ENCODE results near the gene VSTM2L.

The VSTM2L gene

DNA sequence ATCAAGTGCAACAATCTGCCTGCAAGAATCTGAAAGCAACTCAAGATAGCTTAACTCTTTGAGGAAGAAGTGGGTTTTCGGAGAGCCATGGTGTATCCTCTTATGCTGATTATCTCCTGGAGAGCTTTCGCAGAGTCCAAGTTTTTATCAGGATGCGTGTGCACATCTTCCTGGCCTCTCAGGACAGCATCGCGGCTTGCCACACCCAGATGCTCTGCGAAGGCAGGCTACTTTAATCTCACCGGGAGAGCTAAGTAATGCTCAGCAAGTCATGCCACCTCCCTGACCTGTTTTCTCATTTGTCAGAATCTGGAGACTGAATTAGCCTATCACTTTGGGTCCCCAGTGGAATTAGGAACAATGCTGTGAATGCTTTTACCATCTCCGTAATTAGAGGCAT lies 77.5 kb downstream of the VSTM2L start:
- TF ChIP-seq CTCF (IDR thresholded peaks at IDR 0.05) = no peak
- no peak for DNase-seq (ENCODE audit: low spot score)
- Histone ChIP-seq H3K27ac (no peak overlapping the region), H3K4me3 (no peak overlapping the region)

DNA sequence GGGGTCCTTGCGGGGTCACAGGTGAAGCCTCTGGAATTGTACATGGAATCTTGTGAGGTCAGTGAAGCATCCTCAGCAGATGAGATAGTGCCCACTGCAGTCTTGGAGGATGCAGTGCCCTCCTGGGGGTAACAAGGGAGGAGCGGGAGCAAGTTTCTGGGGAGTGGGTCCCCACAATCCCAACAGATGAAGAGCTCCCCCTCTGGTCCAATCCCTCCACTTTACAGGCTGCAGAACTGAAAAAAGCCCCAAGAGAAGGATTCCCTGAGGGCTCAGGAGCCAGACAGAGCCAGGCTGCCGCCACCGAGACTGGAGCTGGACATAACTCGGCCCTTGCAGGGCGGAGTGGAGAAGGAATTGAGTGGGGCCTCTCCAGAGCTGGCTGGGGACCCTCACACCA lies 77.9 kb downstream of the VSTM2L start:
- DNase-seq (ENCODE audit: low spot score) = no peak
- H3K27ac ChIP-seq = no peak overlapping the region
- TF ChIP-seq CTCF (IDR thresholded peaks at IDR 0.05) = no peak
- H3K4me3 ChIP-seq = no peak overlapping the region

GRCh38 chr20:37981568-37981967 lies 78.6 kb downstream of the VSTM2L start:
- TF ChIP-seq CTCF (IDR thresholded peaks at IDR 0.05) = no peak
- Histone ChIP-seq H3K4me3 (no peak overlapping the region), H3K27ac (no peak overlapping the region)
- no peak for DNase-seq (ENCODE audit: low spot score)

DNA sequence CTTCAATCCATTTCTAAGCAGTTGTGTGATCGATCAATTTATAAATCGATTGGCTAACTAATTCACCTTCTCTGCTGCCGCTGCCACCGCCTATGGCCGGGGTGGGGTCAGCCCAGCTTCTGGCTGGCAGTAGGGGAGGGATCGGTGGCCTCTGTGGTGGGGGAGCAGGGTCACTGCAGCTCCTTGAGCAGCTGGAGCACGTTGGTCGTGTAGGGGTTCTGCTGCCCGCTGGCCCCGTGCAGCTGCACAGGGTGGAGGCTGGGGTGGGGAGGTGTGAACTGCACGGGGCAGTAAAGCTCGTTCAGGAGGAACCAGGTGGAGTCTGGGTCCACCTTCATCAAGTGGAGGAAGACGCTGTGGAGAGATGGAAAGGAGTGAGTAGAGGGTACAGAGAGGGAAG lies 80.4 kb downstream of the VSTM2L start:
- Histone ChIP-seq H3K4me3 (no peak overlapping the region), H3K27ac (no peak overlapping the region)
- DNase-seq (ENCODE audit: low spot score) = no peak
- no peak for TF ChIP-seq CTCF (IDR thresholded peaks at IDR 0.05)

- Histone ChIP-seq H3K27ac (no peak overlapping the region), H3K4me3 (no peak overlapping the region)
- TF ChIP-seq CTCF (IDR thresholded peaks at IDR 0.05) = no peak
- no peak for DNase-seq (ENCODE audit: low spot score)
Observed at GRCh38 chr20:37984018-37984785, 81.3 kb downstream of the VSTM2L start.

DNA sequence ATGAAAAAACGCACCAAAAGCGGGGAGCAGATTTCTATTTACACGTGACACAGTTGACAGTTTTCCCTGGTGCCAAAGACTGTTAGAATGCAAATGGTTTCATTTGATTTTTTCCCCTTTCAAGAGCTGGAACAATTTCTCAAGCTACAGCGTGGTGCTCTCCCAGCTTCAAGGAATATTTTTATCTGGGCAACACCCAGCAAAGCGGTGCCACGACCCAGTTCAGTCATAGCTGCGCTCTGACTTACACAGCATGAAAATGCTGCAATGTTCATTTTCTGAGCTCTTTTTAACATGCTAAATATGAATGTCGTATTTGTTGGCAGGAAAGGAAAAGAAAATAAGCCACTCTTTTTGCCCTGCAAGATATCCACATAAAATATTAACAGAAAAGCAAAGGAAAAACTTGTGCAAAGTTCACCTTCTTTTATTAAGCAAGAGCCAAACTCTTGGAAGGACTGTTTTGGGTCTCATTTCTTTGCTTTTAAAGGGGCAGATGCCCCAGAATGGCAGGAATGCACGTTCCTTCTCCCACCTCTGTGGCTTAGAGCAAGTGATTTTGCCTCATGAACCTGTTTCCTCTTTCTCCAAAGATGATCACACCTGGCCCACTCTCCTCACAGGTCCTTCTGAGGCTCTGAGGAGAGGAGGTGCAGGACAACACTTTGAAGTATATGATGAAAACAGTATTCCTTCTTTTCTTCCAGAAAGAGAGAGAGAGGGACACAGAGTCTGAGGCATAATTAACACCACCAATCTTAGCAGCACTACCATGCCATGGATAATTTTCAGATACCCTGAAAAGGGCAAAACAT lies 83.3 kb downstream of the VSTM2L start:
- peak overlapping the region; percentile 44 to 70 for H3K27ac ChIP-seq
- DNase-seq (ENCODE audit: low spot score) = no peak
- H3K4me3 ChIP-seq = no peak overlapping the region
- no peak for TF ChIP-seq CTCF (IDR thresholded peaks at IDR 0.05)

All from coronary artery (tissue), 2 donors.